Activated naive CD8-positive, alpha-beta T cell treated with anti-CD3 and anti-CD28 coated beads, Interleukin-2, amount 10 ng/mL, durations not matched to agents 7 days and 5 days (primary cell): ENCODE results near the gene PRKCZ. TPM values are rescaled to one million over a fixed set of nuclear protein-coding genes. Genes with fewer than 3 reads are reported as not detected.

Source experiments
- ATAC-seq: fragments of 150-1000 bp; cut with Tn5 transposase; one replicate; pipeline ENCODE4 v1.10.0; 2021; ENCODE audit warnings: low read depth, moderate library complexity
- POLR2A ChIA-PET: fragments of 350-600 bp; sonication (Branson Sonifier 250); formaldehyde crosslinking; loops from one replicate; lab custom pipeline; 2021; ENCODE audit warnings: antibody characterized with exemption; lab: Charles Lee
- DNase-seq: peaks from one replicate; pipeline ENCODE4 v3.0.0; 2021
- H3K27ac Mint-ChIP-seq: one replicate; pipeline ENCODE4 v1.8.0; 2022; ENCODE audit warnings: mild to moderate bottlenecking, mixed read lengths
- H3K27me3 Mint-ChIP-seq: one replicate; pipeline ENCODE4 v1.8.0; 2022; ENCODE audit warnings: mild to moderate bottlenecking, moderate library complexity, mixed read lengths
- H3K36me3 Mint-ChIP-seq: one replicate; pipeline ENCODE4 v1.8.0; 2021; ENCODE audit warnings: mild to moderate bottlenecking, mixed read lengths
- H3K4me1 Mint-ChIP-seq: one replicate; pipeline ENCODE4 v1.8.0; 2021; ENCODE audit warnings: mixed read lengths
- H3K4me3 Mint-ChIP-seq: one replicate; pipeline ENCODE4 v1.8.0; 2022; ENCODE audit warnings: mild to moderate bottlenecking, moderate library complexity, mixed read lengths
- H3K9me3 Mint-ChIP-seq: one replicate; pipeline ENCODE4 v1.8.0; 2021; ENCODE audit warnings: mixed read lengths
- total RNA-seq, 2 experiments: library from RNA; stranded (reverse); gene quantifications; one replicate each; pipeline ENCODE4 v1.2.3, GENCODE V29; 2021

Gene PRKCZ
- total RNA-seq, 2 experiments from 2014 or later: 24.3 to 24.4 TPM

DNA sequence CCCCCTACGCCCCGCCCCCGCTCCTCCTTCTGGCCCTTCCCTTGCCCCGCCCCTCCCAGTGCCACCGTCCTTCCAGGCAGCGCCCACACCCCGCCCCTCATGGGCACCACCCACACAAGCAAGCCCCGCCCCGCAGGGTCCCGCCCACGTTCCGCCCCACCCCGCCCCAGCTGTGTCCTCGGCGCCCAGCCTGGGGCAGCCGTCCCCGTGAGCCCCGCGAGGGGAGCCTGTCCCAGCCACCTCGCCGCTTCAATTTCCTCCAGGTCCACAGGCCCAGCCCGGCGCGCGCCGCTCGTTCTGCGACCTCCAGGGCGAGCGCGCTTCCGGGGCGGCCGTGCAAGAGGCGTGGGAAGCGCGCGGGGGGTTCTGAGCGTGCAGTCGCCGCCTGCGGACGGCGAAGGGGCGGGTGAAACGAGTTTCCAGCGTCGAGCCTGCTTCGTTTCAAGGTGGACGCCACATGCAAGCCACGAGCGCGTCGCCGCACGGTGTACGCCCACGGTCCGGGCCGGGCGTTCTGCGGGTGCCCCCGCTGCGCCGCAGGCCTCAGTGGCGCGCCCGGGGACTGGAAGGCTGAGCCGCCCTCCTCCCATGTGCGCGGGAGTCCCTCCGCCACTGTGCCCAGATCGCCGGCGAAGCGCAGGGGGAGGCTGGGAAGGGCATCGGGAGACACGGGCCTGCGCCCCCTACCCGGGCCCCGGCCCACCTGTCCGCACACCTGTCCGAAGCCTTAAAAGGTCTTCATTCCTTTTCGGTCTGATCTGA is 155.2 kb downstream of the PRKCZ start:
- H3K4me3 Mint-ChIP-seq: peak overlapping the region; percentile 69
- H3K27me3 Mint-ChIP-seq: no peaks in the 10 kb centered on the region
- ATAC-seq: peak; percentile 79
- H3K4me1 Mint-ChIP-seq: peaks cover 3% of the 10 kb centered on the region
- POLR2A ChIA-PET: interaction anchor here (0.5 to 2.7 kb wide), 4 partner anchors 7 to 26 kb away, joined by 3 to 17 read pairs (median 4); partner anchors contain the start of gene FAAP20
- no peaks in the 10 kb centered on the region for H3K36me3 Mint-ChIP-seq
- no peaks in the 10 kb centered on the region for H3K9me3 Mint-ChIP-seq
- H3K27ac Mint-ChIP-seq: no peak overlapping the region
- DNase-seq: peak; percentile 95

DNA sequence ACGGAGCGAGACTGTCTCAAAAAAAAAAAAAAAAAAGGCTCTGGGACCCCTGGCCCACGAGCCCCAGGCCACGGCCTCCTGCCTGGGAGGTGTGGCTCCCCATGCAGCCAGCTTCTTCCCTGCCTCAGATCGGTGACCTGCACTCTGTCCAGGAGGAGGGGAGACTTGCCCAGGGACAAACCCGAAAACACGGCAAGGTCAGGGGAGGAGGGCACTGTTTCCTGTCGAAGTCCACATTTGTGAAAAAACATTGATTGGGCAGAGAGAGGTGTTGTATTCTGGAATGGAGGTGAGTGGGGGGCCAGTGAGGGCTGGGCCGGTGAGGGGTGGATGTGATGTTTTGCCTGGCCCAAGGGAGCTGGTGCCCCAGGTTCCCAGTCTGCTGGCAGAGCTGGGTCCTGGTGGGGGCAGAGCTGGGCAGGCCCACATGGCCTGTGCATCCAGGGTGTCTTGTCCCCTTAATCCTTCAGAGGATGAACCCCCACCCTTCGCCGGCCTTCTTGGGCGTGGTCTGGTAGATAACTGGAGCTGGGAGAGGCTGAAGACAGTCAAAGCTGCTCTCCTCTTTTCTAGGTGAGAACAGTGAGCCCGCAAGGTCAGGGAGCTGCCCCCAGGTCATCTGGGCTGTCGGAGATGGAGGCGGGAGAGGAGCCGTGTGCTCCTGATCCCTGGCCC is 156.7 kb downstream of the PRKCZ start:
- no peak overlapping the region for H3K4me3 Mint-ChIP-seq
- no peak for ATAC-seq
- no peak for DNase-seq
- H3K4me1 Mint-ChIP-seq: peaks cover 3% of the 10 kb centered on the region
- no peaks in the 10 kb centered on the region for H3K27me3 Mint-ChIP-seq
- POLR2A ChIA-PET: interaction anchor here (0.7 kb wide), 2 partner anchors 21 to 24 kb away, joined by 3 read pairs; no protein-coding TSS in a partner anchor
- H3K36me3 Mint-ChIP-seq: no peaks in the 10 kb centered on the region
- H3K9me3 Mint-ChIP-seq: no peaks in the 10 kb centered on the region
- peak overlapping the region; percentile 28 for H3K27ac Mint-ChIP-seq

DNA sequence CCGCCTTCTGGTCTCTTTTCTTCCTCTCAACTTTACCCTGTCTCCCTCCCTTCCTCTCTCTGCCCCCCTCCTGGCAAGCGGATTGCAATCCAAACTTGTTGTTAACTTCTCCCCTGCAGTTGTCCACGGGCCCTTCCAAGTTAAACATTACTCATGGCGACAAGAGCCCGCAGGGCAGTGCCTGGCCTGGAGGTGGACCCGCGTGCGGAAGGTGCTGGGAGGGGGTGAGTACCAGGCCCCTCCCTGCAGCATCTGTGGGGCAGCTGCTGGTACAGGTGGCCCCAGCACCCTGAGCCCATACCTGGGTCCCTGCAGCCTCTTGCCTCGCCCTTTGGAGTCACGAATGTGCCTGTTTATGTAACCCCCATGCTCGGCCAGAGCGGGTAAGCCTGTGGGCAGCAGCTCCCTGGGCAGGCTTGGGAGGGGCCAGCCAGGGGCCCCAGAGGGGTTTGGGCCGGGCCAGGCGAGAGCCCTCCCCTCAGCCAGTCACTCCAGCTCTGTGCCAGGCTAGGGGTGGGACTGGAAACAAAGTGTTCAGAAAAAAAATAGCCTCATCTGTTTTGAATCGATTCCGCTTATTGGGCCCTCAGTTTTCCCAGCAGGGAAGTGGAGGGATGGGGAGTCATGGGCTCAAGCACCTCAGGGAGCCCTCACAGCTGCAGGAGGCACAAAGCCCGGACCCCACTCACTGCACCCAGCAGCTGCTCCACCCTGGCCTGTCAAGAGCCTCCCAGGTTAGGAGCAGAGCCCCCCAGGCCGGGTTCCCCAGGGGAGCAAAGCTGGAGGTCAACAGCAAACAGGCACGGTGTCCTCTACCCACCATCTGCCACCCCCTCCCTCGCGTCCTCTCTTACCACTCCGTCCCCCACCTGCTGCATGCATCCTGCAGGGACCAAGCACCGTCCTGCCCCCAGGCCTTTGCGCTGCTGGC is 158.4 kb downstream of the PRKCZ start:
- Mint-ChIP-seq H3K9me3 (no peaks in the 10 kb centered on the region), H3K4me3 (no peak overlapping the region), H3K36me3 (no peaks in the 10 kb centered on the region), H3K4me1 (peaks cover 3% of the 10 kb centered on the region), H3K27ac (no peak overlapping the region), H3K27me3 (no peaks in the 10 kb centered on the region)
- DNase-seq: no peak
- POLR2A ChIA-PET: interaction anchor here (0.7 to 1.2 kb wide), 4 partner anchors 9 to 19 kb away, joined by 3 read pairs; no protein-coding TSS in a partner anchor
- ATAC-seq: no peak

DNA sequence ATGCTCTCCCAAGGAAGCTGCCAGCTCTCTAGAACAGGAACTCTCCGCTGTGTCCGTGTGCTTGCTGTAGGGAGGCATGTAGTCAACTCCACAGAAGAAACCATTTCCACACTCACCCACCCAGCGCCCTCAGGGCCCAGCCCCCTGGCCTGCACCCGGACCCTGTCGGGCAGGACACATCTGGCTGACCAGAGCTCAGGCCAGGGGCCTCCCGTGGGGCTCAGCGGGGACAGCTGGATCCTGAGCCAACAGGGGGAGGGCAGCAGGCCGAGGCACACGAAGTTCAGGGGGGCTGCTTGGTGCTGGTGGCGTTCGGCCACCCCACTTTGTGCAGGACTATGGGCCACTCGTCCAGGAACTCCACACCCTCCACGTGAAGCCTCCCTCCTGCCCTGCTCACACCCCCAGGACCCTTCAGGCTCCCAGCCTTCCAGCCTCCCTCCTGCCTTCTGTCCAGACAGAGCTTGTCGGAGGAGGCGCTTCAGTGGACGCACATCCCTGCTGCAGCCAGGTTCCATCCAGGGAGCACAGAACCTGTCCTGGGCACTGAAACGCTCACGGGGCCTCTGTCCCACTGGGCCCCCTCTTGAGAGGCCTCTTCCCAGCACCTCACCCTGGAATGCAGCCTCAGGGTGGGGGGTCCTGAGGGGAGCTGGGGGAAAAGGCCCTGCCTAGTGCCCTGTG is 159.3 kb downstream of the PRKCZ start:
- Mint-ChIP-seq H3K27ac (no peak overlapping the region), H3K9me3 (no peaks in the 10 kb centered on the region), H3K4me1 (peaks cover 1% of the 10 kb centered on the region), H3K36me3 (no peaks in the 10 kb centered on the region), H3K27me3 (no peaks in the 10 kb centered on the region), H3K4me3 (no peak overlapping the region)
- POLR2A ChIA-PET: interaction anchor here (0.7 to 1.2 kb wide), 4 partner anchors 10 to 18 kb away, joined by 3 read pairs; no protein-coding TSS in a partner anchor
- ATAC-seq (no peak), DNase-seq (no peak)

DNA sequence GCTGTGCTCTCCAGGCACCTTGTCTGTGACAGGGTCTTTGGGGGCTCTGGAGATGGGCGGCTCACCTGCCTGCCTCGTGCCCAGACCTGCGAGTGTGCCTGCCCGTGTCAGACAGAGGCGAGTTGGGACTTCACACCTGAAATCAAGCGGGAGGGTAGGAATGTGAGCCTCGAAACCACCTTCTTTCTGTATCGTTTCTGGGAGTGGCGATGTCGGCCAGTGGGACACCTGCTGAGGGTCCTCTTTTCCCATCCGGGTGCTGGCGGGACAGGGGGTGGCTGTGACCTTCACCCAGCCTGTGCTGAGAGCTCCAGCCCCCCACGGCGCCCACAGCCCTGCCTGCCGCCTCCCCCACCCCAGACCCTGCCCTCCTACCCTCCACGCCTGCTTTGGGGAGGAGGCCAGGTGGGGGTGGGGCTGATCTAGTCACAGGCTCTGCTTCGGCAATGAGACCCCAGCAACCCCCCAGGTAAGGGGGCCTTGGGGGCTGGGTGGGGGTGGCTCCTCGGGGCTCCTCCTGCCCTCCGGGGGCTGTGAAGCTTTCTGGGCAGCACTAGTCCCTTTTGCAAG is 160.0 kb downstream of the PRKCZ start:
- Mint-ChIP-seq H3K27ac (no peak overlapping the region), H3K9me3 (no peaks in the 10 kb centered on the region), H3K36me3 (no peaks in the 10 kb centered on the region), H3K4me1 (peaks cover 1% of the 10 kb centered on the region), H3K27me3 (no peaks in the 10 kb centered on the region), H3K4me3 (no peak overlapping the region)
- POLR2A ChIA-PET: interaction anchor here (1.2 kb wide), 2 partner anchors 15 to 17 kb away, joined by 3 read pairs; no protein-coding TSS in a partner anchor
- no peak for DNase-seq
- ATAC-seq: no peak

DNA sequence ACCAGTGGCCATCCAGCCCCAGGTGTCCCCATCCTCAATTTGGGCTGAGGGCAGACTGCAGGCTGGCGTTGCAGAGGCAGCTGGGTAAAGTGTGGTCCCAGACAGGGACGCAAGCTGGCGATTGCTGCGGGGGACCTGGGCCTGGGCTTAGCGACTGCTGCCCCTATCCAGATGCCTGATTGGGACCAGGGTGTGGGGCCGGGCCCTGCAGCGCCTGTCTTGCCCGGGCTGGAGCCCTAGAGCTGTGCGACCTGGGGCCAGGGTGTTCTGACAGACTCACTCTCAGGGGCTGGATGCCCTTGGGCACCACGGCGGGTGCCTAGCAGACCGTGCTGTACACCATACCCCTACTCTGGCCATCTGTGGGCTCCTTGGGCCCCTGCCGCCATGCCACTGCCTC is 160.6 kb downstream of the PRKCZ start:
- H3K27ac Mint-ChIP-seq: no peak overlapping the region
- DNase-seq: no peak
- H3K4me1 Mint-ChIP-seq: peaks cover 1% of the 10 kb centered on the region
- no peaks in the 10 kb centered on the region for H3K9me3 Mint-ChIP-seq
- H3K27me3 Mint-ChIP-seq: no peaks in the 10 kb centered on the region
- ATAC-seq: no peak
- POLR2A ChIA-PET: no interaction called here
- no peak overlapping the region for H3K4me3 Mint-ChIP-seq
- no peaks in the 10 kb centered on the region for H3K36me3 Mint-ChIP-seq

DNA sequence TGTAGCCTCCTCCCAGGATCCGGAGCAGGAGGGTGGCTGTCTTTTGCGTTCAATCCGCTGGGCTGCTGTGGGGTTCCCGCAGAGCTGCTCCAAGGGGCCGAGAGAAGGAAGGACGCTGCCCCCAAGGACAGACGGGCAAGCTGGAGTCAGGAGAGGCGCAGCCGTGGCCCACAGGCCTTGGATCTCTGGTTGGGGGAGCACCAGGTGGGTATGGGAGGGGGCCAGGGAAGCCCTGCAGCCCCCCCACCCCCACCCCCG is 162.0 kb downstream of the PRKCZ start:
- ATAC-seq: no peak
- Mint-ChIP-seq H3K9me3 (no peaks in the 10 kb centered on the region), H3K4me1 (no peaks in the 10 kb centered on the region), H3K4me3 (no peak overlapping the region), H3K36me3 (no peaks in the 10 kb centered on the region), H3K27me3 (no peaks in the 10 kb centered on the region), H3K27ac (no peak overlapping the region)
- DNase-seq: no peak
- POLR2A ChIA-PET: interaction anchor here (0.6 to 1.8 kb wide), 3 partner anchors 7 to 19 kb away, joined by 3 to 7 read pairs (median 4); partner anchors contain the start of gene SKI

DNA sequence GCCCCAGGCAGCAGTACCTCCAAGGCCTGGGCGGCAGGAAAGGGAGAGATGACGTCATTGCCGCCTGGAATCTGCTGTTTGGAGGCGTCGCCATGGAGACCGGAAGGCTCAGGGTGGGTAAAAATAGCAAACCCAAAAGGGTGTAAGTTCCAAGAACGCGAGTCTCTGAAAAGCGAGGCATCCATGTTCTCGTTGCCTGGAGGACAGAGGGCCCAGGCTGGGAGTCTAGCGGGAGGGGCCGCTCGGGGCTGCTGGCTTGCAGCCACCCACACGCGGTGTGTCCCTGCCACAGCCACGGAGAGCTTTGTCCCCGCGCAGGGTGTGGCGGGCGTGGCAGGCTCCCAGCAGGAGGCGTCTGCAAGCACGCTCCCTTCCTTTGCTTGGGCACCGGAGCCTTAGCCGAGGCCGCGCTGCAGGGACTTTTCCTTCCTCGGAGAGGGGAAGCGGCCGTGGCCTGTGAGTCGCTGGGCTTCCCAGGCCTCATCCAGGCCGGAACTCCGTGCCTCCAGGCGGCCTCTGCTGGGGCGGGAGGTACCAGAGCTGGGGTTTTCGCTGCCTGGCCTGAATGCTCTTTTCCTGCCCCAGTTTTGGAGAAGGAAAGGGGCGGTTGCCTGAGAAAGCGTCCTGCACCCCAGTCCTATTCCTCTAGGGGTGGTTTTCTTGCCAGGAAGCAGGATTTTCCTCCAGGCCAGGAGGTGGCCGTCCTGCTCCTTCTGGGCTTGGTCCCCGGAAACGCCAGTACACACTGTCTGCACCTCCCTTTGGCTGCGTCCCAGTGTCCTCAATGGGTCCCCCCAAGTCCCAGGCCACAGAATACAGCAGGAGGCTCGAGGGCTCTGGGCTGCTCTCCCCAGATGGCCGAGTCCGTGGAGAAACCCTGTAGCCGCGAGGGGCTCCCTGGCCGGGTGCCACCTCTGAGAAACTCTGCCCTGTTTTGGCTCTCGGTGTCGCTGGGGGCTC is 162.6 kb downstream of the PRKCZ start:
- POLR2A ChIA-PET: interaction anchor here (0.6 to 1.8 kb wide), 3 partner anchors 8 to 18 kb away, joined by 3 to 7 read pairs (median 4); partner anchors contain the start of gene SKI
- ATAC-seq (peak; percentile 72), DNase-seq (peak; percentile 74)
- Mint-ChIP-seq H3K4me3 (peak overlapping the region; percentile 25), H3K27me3 (peaks cover 3% of the 10 kb centered on the region), H3K4me1 (no peaks in the 10 kb centered on the region), H3K9me3 (no peaks in the 10 kb centered on the region), H3K27ac (peak overlapping the region; percentile 63), H3K36me3 (no peaks in the 10 kb centered on the region)

DNA sequence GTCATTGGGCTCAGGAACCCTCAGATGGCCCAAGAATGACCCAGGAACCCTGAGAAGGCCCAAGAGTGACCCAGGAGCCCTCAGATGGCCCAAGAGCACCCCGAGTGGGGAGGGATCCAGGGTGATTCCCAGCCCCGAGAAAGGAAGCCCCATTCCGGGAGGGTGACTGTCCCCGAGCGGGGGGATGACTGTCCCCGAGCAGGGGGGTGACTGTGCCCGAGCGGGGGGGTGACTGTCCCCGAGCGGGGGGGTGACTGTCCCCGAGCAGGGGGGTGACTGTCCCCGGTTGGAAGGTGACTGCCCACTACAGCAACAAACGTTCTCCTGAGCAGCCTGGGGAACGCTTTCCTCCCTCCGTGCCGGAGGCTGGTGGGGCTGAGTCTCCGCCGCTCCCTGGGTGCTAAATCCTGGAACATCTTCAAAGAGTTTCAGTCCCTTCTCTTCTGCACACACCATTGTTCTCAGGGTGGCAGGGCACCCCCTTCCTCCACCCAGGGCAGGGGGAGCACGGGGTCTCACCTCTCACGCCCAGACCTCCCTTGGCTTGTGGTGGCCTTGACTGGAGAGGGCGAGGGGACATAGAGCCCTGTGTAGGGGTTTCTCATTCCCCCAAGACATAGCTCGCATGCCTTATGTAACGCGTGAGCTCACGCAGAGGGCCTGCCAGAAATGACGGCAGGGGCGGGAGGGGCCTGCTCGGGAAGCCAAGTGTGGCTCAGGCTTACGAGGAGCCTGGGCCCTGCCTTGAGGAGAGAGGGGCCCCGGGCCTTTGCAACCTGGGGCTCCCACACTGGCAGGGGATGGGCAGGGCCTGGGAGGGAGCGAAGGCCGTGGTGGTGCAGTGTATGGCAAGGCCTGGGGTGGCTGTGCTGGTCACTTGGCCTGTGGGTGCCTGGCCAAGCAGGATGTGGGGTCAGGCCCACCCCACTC is 163.6 kb downstream of the PRKCZ start:
- DNase-seq (no peak), ATAC-seq (no peak)
- H3K27me3 Mint-ChIP-seq: peaks cover 12% of the 10 kb centered on the region
- H3K9me3 Mint-ChIP-seq: peaks cover 3% of the 10 kb centered on the region
- H3K36me3 Mint-ChIP-seq: peaks cover 3% of the 10 kb centered on the region
- no peaks in the 10 kb centered on the region for H3K4me1 Mint-ChIP-seq
- no peak overlapping the region for H3K27ac Mint-ChIP-seq
- POLR2A ChIA-PET: interaction anchor here (1.4 kb wide), 1 partner anchor 11 kb away, joined by 6 read pairs; no protein-coding TSS in a partner anchor
- H3K4me3 Mint-ChIP-seq: peak overlapping the region; percentile 19

DNA sequence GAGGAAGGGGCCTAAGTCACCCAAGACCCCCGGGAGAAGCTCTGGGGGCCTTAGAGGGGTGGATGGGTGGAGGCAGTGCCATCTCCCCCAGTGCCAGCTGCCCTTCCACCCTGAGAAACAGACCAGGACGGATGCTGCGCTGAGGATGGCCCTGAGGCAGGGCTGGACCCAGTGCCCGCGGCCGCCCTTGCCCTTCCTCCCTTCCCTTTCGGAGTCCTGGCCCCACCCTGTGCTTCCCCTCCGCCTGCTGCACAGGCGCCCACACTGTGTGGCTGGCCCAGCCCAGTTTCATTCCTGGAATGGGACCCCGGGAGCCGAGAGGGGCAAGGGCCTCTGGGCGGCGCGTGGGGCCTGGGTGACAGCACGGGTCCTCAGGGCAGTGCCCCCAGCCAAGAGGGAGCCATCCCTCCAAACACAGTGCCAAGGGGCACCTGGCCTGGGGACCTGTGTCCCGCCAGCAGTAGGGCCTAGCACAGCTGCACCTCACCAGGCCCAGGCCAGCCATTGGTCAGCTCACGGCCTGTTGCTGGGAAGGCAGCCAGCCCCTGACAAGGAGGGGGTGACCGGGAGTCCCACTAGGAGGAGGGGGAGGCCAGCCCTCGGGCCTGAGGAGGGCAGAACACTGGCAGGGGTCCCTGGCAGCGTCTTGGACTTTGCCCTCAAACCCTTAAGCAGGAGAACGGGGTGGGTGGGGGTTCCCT is 164.5 kb downstream of the PRKCZ start:
- H3K9me3 Mint-ChIP-seq: peaks cover 5% of the 10 kb centered on the region
- no peak for ATAC-seq
- H3K36me3 Mint-ChIP-seq: peaks cover 4% of the 10 kb centered on the region
- no peak for DNase-seq
- peaks cover 14% of the 10 kb centered on the region for H3K27me3 Mint-ChIP-seq
- H3K27ac Mint-ChIP-seq: no peak overlapping the region
- H3K4me1 Mint-ChIP-seq: no peaks in the 10 kb centered on the region
- POLR2A ChIA-PET: interaction anchor here (1.4 kb wide), 1 partner anchor 11 kb away, joined by 6 read pairs; no protein-coding TSS in a partner anchor
- H3K4me3 Mint-ChIP-seq: no peak overlapping the region
